HEK293 (cell line): ENCODE measurements around the gene CPAMD8.

Experiments
- CTCF ChIA-PET: fragments of 350-600 bp; formaldehyde crosslinking; extraction: SDS; loops from one replicate; lab custom pipeline; 2021; ENCODE audit warnings: antibody characterized with exemption; lab: Yijun Ruan, JAX
- POLR2A ChIA-PET: fragments of 300-600 bp; formaldehyde crosslinking; extraction: SDS; loops from one replicate; lab custom pipeline; 2020; ENCODE audit warnings: antibody characterized with exemption, inconsistent platforms; lab: Yijun Ruan, JAX
- H3K27ac ChIP-seq: fragments of 200-500 bp; sonication (Bioruptor generic); 2 replicates; pipeline ENCODE4 v1.5.1; 2014; ENCODE audit warnings: low read depth, low read length, control low read depth, inconsistent platforms; ENCODE audit errors: extremely low read depth
- H3K36me3 ChIP-seq, 2 experiments: fragments of 200-500 bp in 1 of 2; sonication (Bioruptor generic) in 1 of 2; 1 replicate in 1 of 2; 2 replicates in 1 of 2; pipeline ENCODE4 v1.5.1; 2014 to 2017; ENCODE audit warnings: inconsistent platforms in 2 of 2, low read length in 2 of 2; ENCODE audit not compliant: control insufficient read depth in 2 of 2, insufficient read depth in 1 of 2
- H3K4me1 ChIP-seq: fragments of 200-500 bp; sonication (Bioruptor generic); 2 replicates; pipeline ENCODE4 v1.5.1; 2014; ENCODE audit warnings: mild to moderate bottlenecking, low read length, inconsistent platforms; ENCODE audit not compliant: control insufficient read depth, insufficient read depth
- H3K4me3 ChIP-seq: 2 replicates; pipeline ENCODE4 v1.5.1; 2011; ENCODE audit warnings: low read depth, mild to moderate bottlenecking, control low read depth, low read length, moderate library complexity
- H3K9me3 ChIP-seq: fragments of 200-500 bp; sonication (Bioruptor generic); 2 replicates; pipeline ENCODE4 v1.5.1; 2014; ENCODE audit warnings: low read depth, low read length, inconsistent platforms; ENCODE audit not compliant: control insufficient read depth, insufficient read depth
- MEIS1 ChIP-seq: sonication (generic); formaldehyde crosslinking; IDR thresholded peaks from 2 replicates; pipeline ENCODE4 v1.8.1; 2022; ENCODE audit warnings: missing genetic modification reagents, mild to moderate bottlenecking, borderline replicate concordance
- MYNN ChIP-seq: fragments of 450-650 bp; formaldehyde crosslinking; IDR thresholded peaks from 2 replicates; pipeline ENCODE4 v1.5.1; 2016; ENCODE audit warnings: missing biosample characterization, missing genetic modification characterization, borderline replicate concordance
- OVOL3 ChIP-seq: fragments of 450-650 bp; formaldehyde crosslinking; IDR thresholded peaks from 2 replicates; pipeline ENCODE4 v1.5.1; 2016; ENCODE audit warnings: missing biosample characterization, missing genetic modification characterization
- REPIN1 ChIP-seq: fragments of 450-650 bp; formaldehyde crosslinking; IDR thresholded peaks from 2 replicates; pipeline ENCODE4 v1.5.1; 2017; ENCODE audit warnings: missing biosample characterization, missing genetic modification characterization, low read depth
- TCF7L2 ChIP-seq: IDR thresholded peaks from 2 replicates; pipeline ENCODE4 v1.6.1; 2011; ENCODE audit warnings: low read depth, mild to moderate bottlenecking, inconsistent platforms, low read length, moderate library complexity, borderline replicate concordance
- YY2 ChIP-seq: fragments of 450-650 bp; formaldehyde crosslinking; IDR thresholded peaks from 2 replicates; pipeline ENCODE4 v1.5.1; 2016; ENCODE audit warnings: missing biosample characterization, missing genetic modification characterization
- ZBTB17 ChIP-seq: fragments of 450-650 bp; formaldehyde crosslinking; IDR thresholded peaks from 2 replicates; pipeline ENCODE4 v1.5.1; 2016; ENCODE audit warnings: missing biosample characterization, missing genetic modification characterization
- ZEB2 ChIP-seq: fragments of 450-650 bp; formaldehyde crosslinking; IDR thresholded peaks from 2 replicates; pipeline ENCODE4 v1.5.1; 2016; ENCODE audit warnings: missing biosample characterization, missing genetic modification characterization
- ZIC2 ChIP-seq: fragments of 450-650 bp; formaldehyde crosslinking; IDR thresholded peaks from 2 replicates; pipeline ENCODE4 v1.5.1; 2016; ENCODE audit warnings: missing biosample characterization, missing genetic modification characterization
- ZNF16 ChIP-seq: fragments of 450-650 bp; formaldehyde crosslinking; IDR thresholded peaks from 2 replicates; pipeline ENCODE4 v1.5.1; 2016; ENCODE audit warnings: low read depth, missing biosample characterization, missing genetic modification characterization
- ZNF274 ChIP-seq, 2 experiments: fragments of 200-500 bp in 1 of 2; fragments of 450-650 bp in 1 of 2; sonication (Bioruptor generic) in 1 of 2; formaldehyde crosslinking in 1 of 2; IDR thresholded peaks; 2 replicates each; pipeline versions ENCODE4 v1.5.1 to v1.6.1; 2014 to 2016; ENCODE audit warnings: borderline replicate concordance in 1 of 2, inconsistent platforms in 1 of 2, low read length in 1 of 2, missing biosample characterization in 1 of 2, missing genetic modification characterization in 1 of 2
- ZNF433 ChIP-seq: fragments of 450-650 bp; formaldehyde crosslinking; IDR thresholded peaks from 2 replicates; pipeline ENCODE4 v1.5.1; 2016; ENCODE audit warnings: missing biosample characterization, missing genetic modification characterization, low read depth
- ZNF558 ChIP-seq: fragments of 450-650 bp; formaldehyde crosslinking; IDR thresholded peaks from 2 replicates; pipeline ENCODE4 v1.5.1; 2016; ENCODE audit warnings: missing biosample characterization, missing genetic modification characterization
- ZNF560 ChIP-seq: fragments of 450-650 bp; formaldehyde crosslinking; IDR thresholded peaks from 2 replicates; pipeline ENCODE4 v1.5.1; 2017; ENCODE audit warnings: missing biosample characterization, missing genetic modification characterization, borderline replicate concordance
- ZNF571 ChIP-seq: fragments of 450-650 bp; formaldehyde crosslinking; IDR thresholded peaks from 2 replicates; pipeline ENCODE4 v1.5.0; 2017; ENCODE audit warnings: missing biosample characterization, missing genetic modification characterization
- ZNF585B ChIP-seq: fragments of 450-650 bp; formaldehyde crosslinking; IDR thresholded peaks from 2 replicates; pipeline ENCODE4 v1.5.1; 2016; ENCODE audit warnings: missing biosample characterization, missing genetic modification characterization
- ZNF785 ChIP-seq: fragments of 450-650 bp; formaldehyde crosslinking; IDR thresholded peaks from 2 replicates; pipeline ENCODE4 v1.5.1; 2016; ENCODE audit warnings: missing biosample characterization, missing genetic modification characterization
- ZNF843 ChIP-seq: fragments of 450-650 bp; formaldehyde crosslinking; IDR thresholded peaks from 2 replicates; pipeline ENCODE4 v1.5.1; 2016; ENCODE audit warnings: missing biosample characterization, missing genetic modification characterization
- TF ChIP-seq, protein P1 (sequence below): fragments of 450-650 bp; formaldehyde crosslinking; IDR thresholded peaks from 2 replicates; pipeline ENCODE4 v1.5.1; 2016; ENCODE audit warnings: missing biosample characterization, missing genetic modification characterization
- TF ChIP-seq, protein P2 (sequence below): fragments of 450-650 bp; formaldehyde crosslinking; IDR thresholded peaks from 2 replicates; pipeline ENCODE4 v1.5.1; 2016; ENCODE audit warnings: missing biosample characterization, missing genetic modification characterization
- TF ChIP-seq, protein P3 (sequence below): fragments of 450-650 bp; formaldehyde crosslinking; IDR thresholded peaks from 2 replicates; pipeline ENCODE4 v1.5.1; 2016; ENCODE audit warnings: missing biosample characterization, missing genetic modification characterization

CPAMD8 gene

DNA sequence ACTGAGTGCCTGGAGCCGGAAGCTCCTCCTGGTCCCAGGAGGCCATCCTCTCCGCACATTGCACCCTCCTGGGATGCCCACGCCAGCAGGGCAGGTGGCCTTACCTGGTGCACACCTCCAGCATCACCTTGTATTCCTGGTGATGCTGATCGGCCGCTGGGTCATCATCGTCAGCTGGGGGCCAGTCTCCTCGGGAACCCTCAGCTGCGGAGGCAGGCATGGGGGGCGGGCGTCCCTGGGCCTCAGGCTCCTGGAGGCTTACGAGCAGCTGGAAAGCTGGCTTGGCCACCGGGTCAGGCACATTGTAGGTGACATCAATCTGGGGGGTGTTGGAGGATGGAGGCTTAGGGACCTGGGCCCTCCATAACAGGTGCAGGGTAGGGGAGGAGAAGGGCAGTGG is 124.1 kb downstream of the CPAMD8 start:
- H3K4me1 ChIP-seq, result no peaks in the 10 kb centered on the region
- TF ChIP-seq ZNF585B (tag by site-specific recombination) (no peak), ZNF558 (no peak), ZNF785 (no peak), ZNF16 (tag by site-specific recombination) (no peak), ZNF433 (tag by site-specific recombination) (no peak), ZNF843 (tag by site-specific recombination) (no peak), ZIC2 (tag by site-specific recombination) (no peak), MYNN (tag by site-specific recombination) (no peak), ZEB2 (tag by site-specific recombination) (no peak), ZNF560 (no peak)
- TF ChIP-seq, protein P1, sequence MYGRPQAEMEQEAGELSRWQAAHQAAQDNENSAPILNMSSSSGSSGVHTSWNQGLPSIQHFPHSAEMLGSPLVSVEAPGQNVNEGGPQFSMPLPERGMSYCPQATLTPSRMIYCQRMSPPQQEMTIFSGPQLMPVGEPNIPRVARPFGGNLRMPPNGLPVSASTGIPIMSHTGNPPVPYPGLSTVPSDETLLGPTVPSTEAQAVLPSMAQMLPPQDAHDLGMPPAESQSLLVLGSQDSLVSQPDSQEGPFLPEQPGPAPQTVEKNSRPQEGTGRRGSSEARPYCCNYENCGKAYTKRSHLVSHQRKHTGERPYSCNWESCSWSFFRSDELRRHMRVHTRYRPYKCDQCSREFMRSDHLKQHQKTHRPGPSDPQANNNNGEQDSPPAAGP, result no peak
- no peak overlapping the region for H3K4me3 ChIP-seq
- POLR2A ChIA-PET, result no interaction called here
- H3K9me3 ChIP-seq, result no peaks in the 10 kb centered on the region
- H3K36me3 ChIP-seq, result no peaks in the 10 kb centered on the region
- no peak overlapping the region for H3K27ac ChIP-seq
- CTCF ChIA-PET, result no interaction called here

DNA sequence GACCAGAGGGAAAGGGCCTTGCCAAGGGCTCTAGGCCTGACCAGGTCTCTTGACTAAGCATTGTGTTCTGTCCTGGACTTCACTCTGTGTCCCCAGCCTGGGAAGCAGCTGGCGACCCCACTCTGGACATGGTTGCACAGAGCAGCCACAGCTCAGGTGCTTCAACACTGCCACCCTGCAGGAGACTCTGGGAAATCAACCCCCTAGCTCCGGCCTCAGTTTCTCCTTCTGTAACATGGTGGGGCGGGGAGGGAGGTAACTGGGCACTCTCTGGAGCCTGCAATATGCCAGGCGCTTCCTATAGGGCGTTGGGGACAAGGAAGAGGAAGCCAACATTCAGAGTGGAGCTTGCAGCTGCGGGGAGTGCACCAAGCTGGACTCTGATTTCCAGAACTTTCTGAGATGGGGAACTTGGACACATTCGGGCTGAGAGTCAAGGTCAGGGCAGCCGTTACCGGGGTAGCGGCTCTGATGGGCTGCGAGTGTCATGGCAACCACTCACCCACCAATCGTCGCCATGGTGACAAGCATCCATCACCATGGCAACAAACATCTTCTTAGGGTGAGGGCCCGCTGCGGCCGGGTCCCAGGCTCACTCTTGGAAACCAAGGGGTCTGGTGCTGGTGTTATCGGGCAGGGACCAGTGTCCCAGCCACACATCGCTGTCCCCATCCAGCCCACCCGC is 125.0 kb downstream of the CPAMD8 start:
- no peak overlapping the region for H3K27ac ChIP-seq
- POLR2A ChIA-PET, result no interaction called here
- CTCF ChIA-PET, result no interaction called here

DNA sequence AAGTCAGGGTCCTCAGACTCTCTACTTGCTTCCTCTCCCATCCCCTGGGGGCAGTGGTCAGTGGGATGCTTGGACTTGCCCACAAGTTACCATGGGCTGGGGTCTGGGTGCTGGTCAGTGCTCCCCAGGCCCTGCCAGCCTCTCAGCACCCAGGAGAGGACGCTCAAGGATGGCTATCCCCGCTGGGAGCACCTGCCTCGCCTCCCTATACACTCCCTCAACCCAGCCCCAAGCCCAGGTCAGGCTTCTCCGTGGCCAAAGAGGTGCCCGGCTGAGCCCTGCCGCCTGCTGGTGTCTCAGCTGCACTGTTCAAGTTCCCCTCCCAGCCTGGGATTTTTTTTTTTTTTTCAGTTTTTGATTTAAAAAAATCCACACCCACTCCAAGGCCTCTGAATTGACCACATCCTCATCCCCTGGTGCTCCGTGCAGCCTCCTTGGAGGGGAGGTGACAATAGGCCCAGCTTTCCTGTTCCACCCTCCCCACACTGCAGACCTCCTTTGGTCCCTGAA is 127.0 kb downstream of the CPAMD8 start:
- ChIA-PET CTCF (interaction anchor here (1.1 kb wide), 1 partner anchor 128 kb away, joined by 8 read pairs; no protein-coding TSS in a partner anchor), POLR2A (no interaction called here)
- TF ChIP-seq TCF7L2 (no peak), ZBTB17 (tag by site-specific recombination) (no peak), MEIS1 (CRISPR knock-in tag) (no peak), REPIN1 (tag by site-specific recombination) (no peak), ZNF274 (IDR thresholded peaks at IDR 0.05; ENCODE audit: low read length) (no peak), ZNF274 (tag by site-specific recombination; IDR thresholded peaks at IDR 0.05; ENCODE audit: borderline replicate concordance) (no peak)
- TF ChIP-seq, protein P2, sequence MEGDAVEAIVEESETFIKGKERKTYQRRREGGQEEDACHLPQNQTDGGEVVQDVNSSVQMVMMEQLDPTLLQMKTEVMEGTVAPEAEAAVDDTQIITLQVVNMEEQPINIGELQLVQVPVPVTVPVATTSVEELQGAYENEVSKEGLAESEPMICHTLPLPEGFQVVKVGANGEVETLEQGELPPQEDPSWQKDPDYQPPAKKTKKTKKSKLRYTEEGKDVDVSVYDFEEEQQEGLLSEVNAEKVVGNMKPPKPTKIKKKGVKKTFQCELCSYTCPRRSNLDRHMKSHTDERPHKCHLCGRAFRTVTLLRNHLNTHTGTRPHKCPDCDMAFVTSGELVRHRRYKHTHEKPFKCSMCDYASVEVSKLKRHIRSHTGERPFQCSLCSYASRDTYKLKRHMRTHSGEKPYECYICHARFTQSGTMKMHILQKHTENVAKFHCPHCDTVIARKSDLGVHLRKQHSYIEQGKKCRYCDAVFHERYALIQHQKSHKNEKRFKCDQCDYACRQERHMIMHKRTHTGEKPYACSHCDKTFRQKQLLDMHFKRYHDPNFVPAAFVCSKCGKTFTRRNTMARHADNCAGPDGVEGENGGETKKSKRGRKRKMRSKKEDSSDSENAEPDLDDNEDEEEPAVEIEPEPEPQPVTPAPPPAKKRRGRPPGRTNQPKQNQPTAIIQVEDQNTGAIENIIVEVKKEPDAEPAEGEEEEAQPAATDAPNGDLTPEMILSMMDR (tag by site-specific recombination), result 0 out of 2 replicates have a peak, but pooled peaks have one; percentile 38
- TF ChIP-seq, all 188 proteins: peak for 1

More for the DNA sequence above, 125.0 kb downstream of the CPAMD8 start:
- H3K4me3 ChIP-seq, result no peak overlapping the region
- no peaks in the 10 kb centered on the region for H3K4me1 ChIP-seq
- no peak for TF ChIP-seq ZNF571 (tag by site-specific recombination)
- TF ChIP-seq YY2 (tag by site-specific recombination), result no peak
- TF ChIP-seq, protein P3, sequence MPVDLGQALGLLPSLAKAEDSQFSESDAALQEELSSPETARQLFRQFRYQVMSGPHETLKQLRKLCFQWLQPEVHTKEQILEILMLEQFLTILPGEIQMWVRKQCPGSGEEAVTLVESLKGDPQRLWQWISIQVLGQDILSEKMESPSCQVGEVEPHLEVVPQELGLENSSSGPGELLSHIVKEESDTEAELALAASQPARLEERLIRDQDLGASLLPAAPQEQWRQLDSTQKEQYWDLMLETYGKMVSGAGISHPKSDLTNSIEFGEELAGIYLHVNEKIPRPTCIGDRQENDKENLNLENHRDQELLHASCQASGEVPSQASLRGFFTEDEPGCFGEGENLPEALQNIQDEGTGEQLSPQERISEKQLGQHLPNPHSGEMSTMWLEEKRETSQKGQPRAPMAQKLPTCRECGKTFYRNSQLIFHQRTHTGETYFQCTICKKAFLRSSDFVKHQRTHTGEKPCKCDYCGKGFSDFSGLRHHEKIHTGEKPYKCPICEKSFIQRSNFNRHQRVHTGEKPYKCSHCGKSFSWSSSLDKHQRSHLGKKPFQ, result no peak
- no peak for TF ChIP-seq OVOL3
- TF ChIP-seq, all 188 proteins: peak for 0
- Histone ChIP-seq H3K9me3 (no peaks in the 10 kb centered on the region), H3K36me3 (no peaks in the 10 kb centered on the region)

More for the DNA sequence above, 127.0 kb downstream of the CPAMD8 start:
- no peak overlapping the region for H3K4me3 ChIP-seq
- no peaks in the 10 kb centered on the region for H3K36me3 ChIP-seq
- H3K9me3 ChIP-seq, result no peaks in the 10 kb centered on the region
- no peaks in the 10 kb centered on the region for H3K4me1 ChIP-seq
- no peak overlapping the region for H3K27ac ChIP-seq
